Uterus (tissue), 4 donors: ENCODE measurements around the gene IRF2BP1. TPM values are rescaled to one million over a fixed set of nuclear protein-coding genes. Genes with fewer than 3 reads are reported as not detected.
"Not testable (repeated sequence)": the region's sequence is repeated elsewhere in the genome, so short reads cannot be mapped to it uniquely, and the experiment has no call there.

Experiments used
- DNase-seq, 2 donors: peaks; one replicate each; pipeline ENCODE4 v3.0.0-alpha.2; 2019 to 2020
- H3K27ac ChIP-seq, 2 donors: fragments of 200-600 bp; sonication (generic); 1 replicate in 1 of 2; 2 replicates in 1 of 2; pipeline ENCODE4 v1.5.1; 2016 to 2018
- H3K27me3 ChIP-seq, 2 donors: fragments of 200-600 bp; sonication (generic); one replicate each; pipeline ENCODE4 v1.5.1; 2018 to 2019; ENCODE audit warnings: control low read depth in 1 of 2
- H3K36me3 ChIP-seq, 2 donors: fragments of 200-600 bp; sonication (generic); one replicate each; pipeline ENCODE4 v1.5.1; 2019; ENCODE audit warnings: control low read depth in 1 of 2
- H3K4me1 ChIP-seq, 2 donors: fragments of 200-600 bp; sonication (generic); one replicate each; pipeline ENCODE4 v1.5.1; 2018 to 2019; ENCODE audit warnings: control low read depth in 1 of 2
- H3K4me3 ChIP-seq, 2 donors: fragments of 200-600 bp; sonication (generic); 1 replicate in 1 of 2; 2 replicates in 1 of 2; pipeline ENCODE4 v1.5.1; 2018 to 2019; ENCODE audit warnings: mild to moderate bottlenecking in 1 of 2
- H3K9me3 ChIP-seq, 2 donors: fragments of 200-600 bp; sonication (generic); one replicate each; pipeline ENCODE4 v1.5.1; 2019; ENCODE audit warnings: control low read depth in 1 of 2
- POLR2A ChIP-seq, 2 donors: fragments of 450-650 bp; IDR thresholded peaks; one replicate each; pipeline ENCODE4 v1.6.1; 2016; ENCODE audit warnings: antibody characterized with exemption in 2 of 2, mild to moderate bottlenecking in 1 of 2, moderate library complexity in 1 of 2
- intact Hi-C: fragments of 100-400 bp; cut with DNase I; formaldehyde crosslinking; loops from one replicate; pipeline ENCODE4 v1.15.1; 2023; ENCODE audit warnings: low total_unique reads
- total RNA-seq, 4 donors: library from RNA; depleted of rRNA in 3 of 4; stranded (reverse); fragments of >200 nt in 3 of 4; gene quantifications; one replicate each; pipeline versions ENCODE4 v1.1.0 to v1.2.4, GENCODE V29; 2014 to 2023
- TF ChIP-seq, protein P1 (sequence below), 4 experiments: fragments of 200-600 bp in 2 of 4; fragments of 450-650 bp in 2 of 4; sonication (generic) in 2 of 4; IDR thresholded peaks; one replicate each; pipeline ENCODE4 v1.5.1; 2016 to 2019; ENCODE audit warnings: antibody characterized with exemption in 4 of 4, mild to moderate bottlenecking in 2 of 4, moderate library complexity in 1 of 4
- donor health status: DM: yes; HTN: yes; CAD: no.

Gene IRF2BP1
- total RNA-seq, 4 donors from 2014 or later: 8.2 to 38.4 (median 23.3) TPM

DNA sequence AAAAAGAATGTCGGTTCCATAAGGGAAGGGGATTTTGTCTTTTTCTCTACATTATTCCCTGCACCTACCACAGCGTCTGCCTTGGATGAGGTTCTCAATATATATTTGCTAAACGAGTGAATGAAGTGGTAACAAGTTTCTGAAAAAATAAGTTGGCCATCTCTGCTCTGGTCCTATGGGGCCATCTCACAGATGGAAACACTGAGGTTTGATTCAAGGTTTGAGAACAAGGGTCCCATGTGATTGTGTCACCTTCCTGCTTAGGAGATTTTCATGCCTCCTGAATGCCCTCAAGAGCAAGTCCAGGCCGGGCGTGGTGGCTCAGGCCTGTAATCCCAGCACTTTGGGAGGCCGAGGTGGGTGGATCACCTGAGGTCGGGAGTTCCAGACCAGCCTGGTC is 13.3 kb upstream of the IRF2BP1 start:
- Histone ChIP-seq H3K4me3 (no peak overlapping the region), H3K9me3 (no peaks in the 10 kb centered on the region), H3K27ac (no peak overlapping the region), H3K27me3 (no peaks in the 10 kb centered on the region), H3K4me1 (peaks cover 0 to 12% of the 10 kb centered on the region in 2 donors), H3K36me3 (no peaks in the 10 kb centered on the region)
- DNase-seq: no peak
- TF ChIP-seq, protein P1, sequence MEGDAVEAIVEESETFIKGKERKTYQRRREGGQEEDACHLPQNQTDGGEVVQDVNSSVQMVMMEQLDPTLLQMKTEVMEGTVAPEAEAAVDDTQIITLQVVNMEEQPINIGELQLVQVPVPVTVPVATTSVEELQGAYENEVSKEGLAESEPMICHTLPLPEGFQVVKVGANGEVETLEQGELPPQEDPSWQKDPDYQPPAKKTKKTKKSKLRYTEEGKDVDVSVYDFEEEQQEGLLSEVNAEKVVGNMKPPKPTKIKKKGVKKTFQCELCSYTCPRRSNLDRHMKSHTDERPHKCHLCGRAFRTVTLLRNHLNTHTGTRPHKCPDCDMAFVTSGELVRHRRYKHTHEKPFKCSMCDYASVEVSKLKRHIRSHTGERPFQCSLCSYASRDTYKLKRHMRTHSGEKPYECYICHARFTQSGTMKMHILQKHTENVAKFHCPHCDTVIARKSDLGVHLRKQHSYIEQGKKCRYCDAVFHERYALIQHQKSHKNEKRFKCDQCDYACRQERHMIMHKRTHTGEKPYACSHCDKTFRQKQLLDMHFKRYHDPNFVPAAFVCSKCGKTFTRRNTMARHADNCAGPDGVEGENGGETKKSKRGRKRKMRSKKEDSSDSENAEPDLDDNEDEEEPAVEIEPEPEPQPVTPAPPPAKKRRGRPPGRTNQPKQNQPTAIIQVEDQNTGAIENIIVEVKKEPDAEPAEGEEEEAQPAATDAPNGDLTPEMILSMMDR (IDR thresholded peaks at IDR 0.05): no peak
- no peak for TF ChIP-seq POLR2A (IDR thresholded peaks at IDR 0.05)
- intact Hi-C loops: no loop called here

DNA sequence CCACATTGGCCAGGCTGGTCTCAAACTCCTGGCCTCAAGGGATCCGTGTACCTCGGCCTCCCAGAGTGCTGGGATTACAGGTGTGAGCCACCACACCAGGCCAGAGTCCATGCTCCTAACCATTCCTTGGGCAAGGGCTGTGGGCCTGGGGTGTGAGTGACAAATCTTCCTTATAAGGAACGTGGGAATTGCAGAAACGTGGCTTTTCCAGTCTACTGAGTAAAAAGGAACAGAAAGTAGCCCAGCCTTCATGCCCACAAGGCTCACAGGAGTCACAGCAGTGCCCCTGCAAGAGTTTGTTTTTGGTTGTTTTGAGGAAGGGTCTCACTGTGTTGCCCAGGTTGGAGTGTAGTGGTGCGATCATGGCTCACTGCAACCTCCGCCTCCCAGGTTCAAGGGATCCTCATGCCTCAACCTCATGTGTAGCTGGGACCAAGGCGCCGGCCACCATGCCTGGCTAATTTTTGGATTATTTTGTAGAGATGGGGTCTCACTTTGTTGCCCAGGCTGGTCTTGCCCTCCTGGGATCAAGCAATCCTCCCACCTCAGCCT is 11.4 kb upstream of the IRF2BP1 start:
- no peaks in the 10 kb centered on the region for H3K36me3 ChIP-seq
- TF ChIP-seq POLR2A (IDR thresholded peaks at IDR 0.05): no peak
- TF ChIP-seq, protein P1 (IDR thresholded peaks at IDR 0.05): no peak
- H3K9me3 ChIP-seq: no peaks in the 10 kb centered on the region
- H3K4me1 ChIP-seq: peaks cover 0 to 7% of the 10 kb centered on the region in 2 donors
- H3K4me3 ChIP-seq: no peak overlapping the region
- intact Hi-C loops: no loop called here
- no peaks in the 10 kb centered on the region for H3K27me3 ChIP-seq
- DNase-seq: no peak
- H3K27ac ChIP-seq: no peak overlapping the region

DNA sequence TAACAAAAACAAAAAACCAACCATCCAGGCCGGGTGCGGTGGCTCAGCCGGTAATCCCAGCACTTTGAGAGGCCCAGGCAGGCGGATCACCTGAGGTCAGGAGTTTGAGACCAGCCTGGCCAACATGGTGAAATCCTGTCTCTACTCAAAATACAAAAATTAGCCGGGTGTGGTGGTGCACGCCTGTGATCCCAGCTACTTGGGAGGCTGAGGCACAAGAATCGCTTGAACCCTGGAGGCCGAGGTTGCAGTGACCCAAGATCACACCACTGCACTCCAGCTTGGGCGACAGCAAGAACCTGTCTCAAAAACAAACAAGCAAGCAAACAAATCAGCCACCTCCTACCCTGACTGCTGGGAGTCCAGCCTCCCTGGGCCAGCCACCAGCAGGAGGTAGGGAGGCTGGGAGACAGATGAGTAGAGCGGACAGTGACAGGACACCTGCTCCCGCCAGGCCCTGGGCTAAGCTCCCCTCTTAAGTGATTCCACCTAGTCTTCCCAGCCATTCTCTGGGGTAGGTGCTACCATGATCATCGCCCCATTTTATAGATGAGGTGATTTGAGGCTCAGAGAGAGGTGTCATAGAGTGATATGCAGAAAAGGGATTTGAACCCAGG is 10.2 kb upstream of the IRF2BP1 start:
- intact Hi-C loops, H3K27ac ChIP-seq: not testable (repeated sequence)

DNA sequence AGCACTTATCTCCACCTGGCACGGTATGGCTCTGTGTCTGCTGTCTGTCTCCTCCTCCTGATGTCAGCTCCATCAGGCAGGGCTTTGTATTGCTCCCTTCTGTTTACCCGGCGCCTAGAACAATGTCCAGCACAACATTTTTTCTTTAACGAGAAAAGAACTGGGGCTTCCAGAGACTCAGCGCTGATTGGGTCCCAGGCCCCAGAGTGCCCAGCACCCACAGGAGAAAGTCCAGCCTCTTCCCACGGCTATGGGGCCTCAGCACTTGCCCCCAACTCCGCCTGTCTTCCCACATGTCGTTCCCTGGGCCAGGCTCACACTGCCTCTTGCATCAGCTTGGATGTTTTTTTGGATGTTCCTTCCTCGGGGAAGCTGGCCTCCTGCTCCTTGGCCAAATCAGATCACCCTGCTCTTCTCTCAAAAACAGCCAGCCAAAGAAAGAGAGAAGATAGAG is 9.6 kb upstream of the IRF2BP1 start:
- TF ChIP-seq, protein P1 (IDR thresholded peaks at IDR 0.05): no peak
- TF ChIP-seq POLR2A (IDR thresholded peaks at IDR 0.05): no peak
- no peaks in the 10 kb centered on the region for H3K36me3 ChIP-seq
- H3K4me3 ChIP-seq: no peak overlapping the region
- no peaks in the 10 kb centered on the region for H3K27me3 ChIP-seq
- no peaks in the 10 kb centered on the region for H3K4me1 ChIP-seq
- peak in 1 of 2 donors; percentile 24 for DNase-seq
- no peak overlapping the region for H3K27ac ChIP-seq
- no peaks in the 10 kb centered on the region for H3K9me3 ChIP-seq
- intact Hi-C loops: no loop called here

More for the DNA sequence above, 10.2 kb upstream of the IRF2BP1 start:
- not testable (repeated sequence) for DNase-seq, H3K9me3 ChIP-seq, H3K36me3 ChIP-seq, H3K4me3 ChIP-seq, H3K4me1 ChIP-seq, H3K27me3 ChIP-seq

DNA sequence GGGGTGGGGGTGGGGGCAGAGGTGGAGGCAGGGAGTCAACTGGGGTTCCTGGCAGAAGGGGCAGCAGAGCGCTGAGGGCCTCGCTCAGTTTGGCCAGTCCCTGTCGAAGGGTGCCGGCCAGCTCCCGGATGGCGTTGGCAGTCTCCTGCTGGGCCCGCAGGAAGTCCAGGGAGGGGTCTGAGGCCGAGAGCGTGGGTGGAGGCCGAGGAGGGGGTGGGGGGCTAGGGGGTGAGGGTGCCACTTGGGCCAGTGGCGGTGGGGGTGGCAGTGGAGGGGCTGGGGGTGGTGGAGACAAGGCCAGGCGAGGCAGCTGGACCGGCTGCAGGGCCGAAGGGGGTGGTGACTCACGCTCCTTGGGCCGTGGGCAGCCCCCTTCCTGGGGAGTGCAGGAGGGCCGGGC is 4.9 kb upstream of the IRF2BP1 start:
- Histone ChIP-seq H3K27ac (no peak overlapping the region), H3K27me3 (no peaks in the 10 kb centered on the region), H3K4me1 (no peaks in the 10 kb centered on the region), H3K36me3 (no peaks in the 10 kb centered on the region), H3K4me3 (no peak overlapping the region), H3K9me3 (no peaks in the 10 kb centered on the region)
- intact Hi-C loops: no loop called here
- TF ChIP-seq, protein P1 (IDR thresholded peaks at IDR 0.05): no peak
- TF ChIP-seq POLR2A (IDR thresholded peaks at IDR 0.05): no peak
- DNase-seq: no peak
